IMR-90 (cell line): ENCODE data around the gene SCYGR6.

Experiments used
- MAZ ChIP-seq: IDR thresholded peaks from 2 replicates; pipeline ENCODE4 v1.6.1; 2012; ENCODE audit warnings: low read depth, mild to moderate bottlenecking, low read length, improper control_type of control experiment, moderate library complexity, borderline replicate concordance
- MXI1 ChIP-seq: IDR thresholded peaks from 2 replicates; pipeline ENCODE4 v1.6.1; 2012; ENCODE audit warnings: low read depth, mild to moderate bottlenecking, low read length, moderate library complexity, borderline replicate concordance
- NFE2L2 ChIP-seq: fragments of 150-350 bp; IDR thresholded peaks from 2 replicates; pipeline ENCODE4 v1.6.1; 2016; ENCODE audit warnings: low read depth, mild to moderate bottlenecking, low read length
- POLR2A ChIP-seq: IDR thresholded peaks from 2 replicates; pipeline ENCODE4 v1.6.1; 2012; ENCODE audit warnings: mild to moderate bottlenecking, low read depth, low read length
- RCOR1 ChIP-seq: IDR thresholded peaks from 2 replicates; pipeline ENCODE4 v1.6.1; 2012; ENCODE audit warnings: mild to moderate bottlenecking, low read length, improper control_type of control experiment; ENCODE audit not compliant: insufficient replicate concordance
- RFX5 ChIP-seq: IDR thresholded peaks from 2 replicates; pipeline ENCODE4 v1.8.0; 2012; ENCODE audit warnings: low read depth, mild to moderate bottlenecking, low read length, moderate library complexity
- SMC3 ChIP-seq: fragments of 150-350 bp; IDR thresholded peaks from 2 replicates; pipeline ENCODE4 v1.6.1; 2016; ENCODE audit warnings: low read depth, mild to moderate bottlenecking, antibody characterized with exemption, low read length, moderate library complexity
- TF ChIP-seq, protein P1 (sequence below): conservative IDR thresholded peaks from 2 replicates; pipeline ENCODE4 v1.5.1; 2012; ENCODE audit warnings: mild to moderate bottlenecking, low read depth, low read length, improper control_type of control experiment
- TF ChIP-seq, protein P2 (sequence below): fragments of 150-350 bp; IDR thresholded peaks from 2 replicates; pipeline ENCODE4 v1.6.1; 2017; ENCODE audit warnings: mild to moderate bottlenecking, antibody characterized with exemption, low read length, low read depth

DNA sequence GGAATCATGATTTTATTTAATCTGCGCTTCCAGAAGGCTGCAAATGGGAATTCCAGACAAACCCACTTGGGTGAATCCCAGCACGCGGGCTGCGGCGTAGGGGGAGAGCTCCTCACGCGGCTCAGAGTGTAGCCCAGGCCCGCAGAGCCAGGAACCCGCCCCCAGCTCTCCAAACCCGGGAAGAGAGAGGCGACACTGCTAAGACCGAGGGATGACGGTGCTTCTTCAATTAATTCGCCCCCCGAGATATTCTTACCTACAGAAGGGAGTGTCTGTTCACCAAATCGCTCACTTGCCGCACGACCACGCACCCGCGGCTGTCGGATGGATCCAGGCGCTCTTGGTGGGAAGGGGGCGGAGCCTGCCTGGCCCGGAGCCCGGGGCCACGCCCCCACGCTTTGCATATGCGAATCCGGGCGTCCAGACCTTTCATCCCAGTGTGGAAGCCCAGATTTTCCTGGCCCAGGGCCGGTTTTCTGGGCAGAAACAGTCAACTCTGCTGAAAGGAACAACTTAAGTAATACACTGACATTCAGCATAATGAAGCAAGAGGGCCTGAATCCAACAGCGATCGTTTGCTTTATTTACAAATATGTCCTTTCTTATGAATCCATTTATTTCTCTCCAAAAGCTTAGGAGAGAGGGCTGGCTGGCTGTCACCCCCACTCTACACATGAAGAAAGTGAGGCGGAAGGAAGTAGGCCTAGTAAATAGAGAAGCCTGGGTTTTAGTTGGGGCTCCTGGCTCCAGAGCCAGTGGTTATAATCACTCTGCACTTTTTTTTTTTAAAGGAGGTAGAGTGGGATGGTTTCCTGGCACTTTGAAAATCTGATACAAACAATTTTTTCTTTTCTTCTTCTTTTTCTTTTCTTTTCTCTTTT lies 6.6 kb downstream of the SCYGR6 start, which contains the start of gene SLC19A3:
- TF ChIP-seq, protein P1, sequence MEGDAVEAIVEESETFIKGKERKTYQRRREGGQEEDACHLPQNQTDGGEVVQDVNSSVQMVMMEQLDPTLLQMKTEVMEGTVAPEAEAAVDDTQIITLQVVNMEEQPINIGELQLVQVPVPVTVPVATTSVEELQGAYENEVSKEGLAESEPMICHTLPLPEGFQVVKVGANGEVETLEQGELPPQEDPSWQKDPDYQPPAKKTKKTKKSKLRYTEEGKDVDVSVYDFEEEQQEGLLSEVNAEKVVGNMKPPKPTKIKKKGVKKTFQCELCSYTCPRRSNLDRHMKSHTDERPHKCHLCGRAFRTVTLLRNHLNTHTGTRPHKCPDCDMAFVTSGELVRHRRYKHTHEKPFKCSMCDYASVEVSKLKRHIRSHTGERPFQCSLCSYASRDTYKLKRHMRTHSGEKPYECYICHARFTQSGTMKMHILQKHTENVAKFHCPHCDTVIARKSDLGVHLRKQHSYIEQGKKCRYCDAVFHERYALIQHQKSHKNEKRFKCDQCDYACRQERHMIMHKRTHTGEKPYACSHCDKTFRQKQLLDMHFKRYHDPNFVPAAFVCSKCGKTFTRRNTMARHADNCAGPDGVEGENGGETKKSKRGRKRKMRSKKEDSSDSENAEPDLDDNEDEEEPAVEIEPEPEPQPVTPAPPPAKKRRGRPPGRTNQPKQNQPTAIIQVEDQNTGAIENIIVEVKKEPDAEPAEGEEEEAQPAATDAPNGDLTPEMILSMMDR, result no peak
- TF ChIP-seq SMC3, result no peak
- TF ChIP-seq POLR2A, result no peak
- TF ChIP-seq NFE2L2, result no peak
- TF ChIP-seq MAZ, result no peak
- TF ChIP-seq, protein P2, sequence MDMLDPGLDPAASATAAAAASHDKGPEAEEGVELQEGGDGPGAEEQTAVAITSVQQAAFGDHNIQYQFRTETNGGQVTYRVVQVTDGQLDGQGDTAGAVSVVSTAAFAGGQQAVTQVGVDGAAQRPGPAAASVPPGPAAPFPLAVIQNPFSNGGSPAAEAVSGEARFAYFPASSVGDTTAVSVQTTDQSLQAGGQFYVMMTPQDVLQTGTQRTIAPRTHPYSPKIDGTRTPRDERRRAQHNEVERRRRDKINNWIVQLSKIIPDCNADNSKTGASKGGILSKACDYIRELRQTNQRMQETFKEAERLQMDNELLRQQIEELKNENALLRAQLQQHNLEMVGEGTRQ, result no peak
- no peak for TF ChIP-seq RFX5
- no peak for TF ChIP-seq RCOR1
- TF ChIP-seq MXI1, result no peak
